ENCODE measurements around the gene TAS2R38. TPM values are rescaled to one million over a fixed set of nuclear protein-coding genes. Genes with fewer than 3 reads are reported as not detected.

Gene TAS2R38
- total RNA-seq (ENCODE audit: low replicate concordance) = not detected in 2 replicates

GRCh38 chr7:141973673-141974072, at the start of gene TAS2R38:
TAS2R38 (minus strand) TSS chr7:141973773; CDS start chr7:141973689, 84 bp downstream.

GRCh38 chr7:141946796-141947195, 26.8 kb downstream of the TAS2R38 start, which contains the start of gene CLEC5A:
CLEC5A (minus strand) TSS chr7:141946974; CDS start chr7:141946292, 682 bp downstream.

Other genes with a start within 250 kb of the TAS2R38 start
- 77.3 and 178 TPM in 2 replicates for gene SSBP1, start 235.4 kb downstream of the TAS2R38 start, total RNA-seq (ENCODE audit: low replicate concordance)
- 0.68 and 1.8 TPM in 2 replicates for gene TAS2R3, start 209.7 kb downstream of the TAS2R38 start, total RNA-seq (ENCODE audit: low replicate concordance)
- 0.38 and 0.70 TPM in 2 replicates for gene TAS2R4, start 197.1 kb downstream of the TAS2R38 start, total RNA-seq (ENCODE audit: low replicate concordance)
- gene TAS2R5, start 183.6 kb downstream of the TAS2R38 start, total RNA-seq (ENCODE audit: low replicate concordance) = 0.38 and 0.59 TPM in 2 replicates
- not detected in 2 replicates for gene PRSS37, start 132.3 kb downstream of the TAS2R38 start, total RNA-seq (ENCODE audit: low replicate concordance)
- gene OR9A4, start 57.4 kb downstream of the TAS2R38 start, total RNA-seq (ENCODE audit: low replicate concordance) = not detected in 2 replicates
- gene CLEC5A, start 26.8 kb downstream of the TAS2R38 start, total RNA-seq (ENCODE audit: low replicate concordance) = not detected in 2 replicates
- gene MGAM, start 22.1 kb upstream of the TAS2R38 start, total RNA-seq (ENCODE audit: low replicate concordance) = under 0.01 TPM in 2 replicates
- gene MGAM2, start 137.9 kb upstream of the TAS2R38 start, total RNA-seq (ENCODE audit: low replicate concordance) = not detected in 2 replicates

Measured in smooth muscle cell of the coronary artery (primary cell).